Chondrocyte (in vitro differentiated cells): ENCODE data around the gene APOL4. TPM values are rescaled to one million over a fixed set of nuclear protein-coding genes. Genes with fewer than 3 reads are reported as not detected.

Experiments
- DNase-seq: peaks from one replicate; pipeline ENCODE4 v3.0.0; 2021; ENCODE audit warnings: mixed read lengths, low spot score
- H3K27ac Mint-ChIP-seq: one replicate; pipeline ENCODE4 v1.8.0; 2021; ENCODE audit warnings: mild to moderate bottlenecking, moderate library complexity, mixed read lengths; ENCODE audit not compliant: unreplicated experiment
- H3K27me3 Mint-ChIP-seq: 2 replicates; pipeline ENCODE4 v1.8.0; 2021; ENCODE audit warnings: low read depth, mixed read lengths
- H3K36me3 Mint-ChIP-seq: 2 replicates; pipeline ENCODE4 v1.8.0; 2021; ENCODE audit warnings: low read depth, mixed read lengths
- H3K4me1 Mint-ChIP-seq: 2 replicates; pipeline ENCODE4 v1.8.0; 2021; ENCODE audit warnings: low read depth, mild to moderate bottlenecking, mixed read lengths
- H3K4me3 Mint-ChIP-seq: one replicate; pipeline ENCODE4 v1.8.0; 2021; ENCODE audit warnings: mild to moderate bottlenecking, moderate library complexity, mixed read lengths; ENCODE audit not compliant: unreplicated experiment
- H3K9me3 Mint-ChIP-seq: 2 replicates; pipeline ENCODE4 v1.8.0; 2021; ENCODE audit warnings: low read depth, mixed read lengths
- total RNA-seq: library from RNA; stranded (reverse); gene quantifications from 3 replicates; pipeline ENCODE4 v1.2.1, GENCODE V29; 2021
- TF ChIP-seq, protein P1 (sequence below): fragments of 200-600 bp; sonication (generic); IDR thresholded peaks from 2 replicates; pipeline ENCODE4 v1.5.0; 2021; ENCODE audit warnings: antibody characterized with exemption, mild to moderate bottlenecking, moderate library complexity

APOL4 gene
- total RNA-seq, 1 donor from 2014 or later: not detected

DNA sequence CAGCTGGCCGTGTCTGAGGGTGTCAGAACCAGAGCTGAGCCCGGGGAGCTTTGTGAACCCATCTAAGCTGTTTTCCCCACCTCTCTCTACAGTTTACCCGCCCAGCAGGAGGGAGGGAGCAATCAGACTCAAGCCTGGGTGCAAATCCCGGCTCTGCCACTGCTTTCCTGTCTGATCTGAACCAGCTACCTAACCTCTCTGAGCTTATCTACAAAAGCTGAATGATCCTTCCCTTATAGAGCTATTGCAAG is 37.5 kb upstream of the APOL4 start:
- Mint-ChIP-seq H3K27me3 (no peaks in the 10 kb centered on the region), H3K36me3 (peaks cover 20% of the 10 kb centered on the region), H3K9me3 (peaks cover 6% of the 10 kb centered on the region), H3K4me1 (peaks cover 71% of the 10 kb centered on the region), H3K4me3 (peak overlapping the region; percentile 95), H3K27ac (peak overlapping the region; percentile 97)
- DNase-seq: no peak
- TF ChIP-seq, protein P1, sequence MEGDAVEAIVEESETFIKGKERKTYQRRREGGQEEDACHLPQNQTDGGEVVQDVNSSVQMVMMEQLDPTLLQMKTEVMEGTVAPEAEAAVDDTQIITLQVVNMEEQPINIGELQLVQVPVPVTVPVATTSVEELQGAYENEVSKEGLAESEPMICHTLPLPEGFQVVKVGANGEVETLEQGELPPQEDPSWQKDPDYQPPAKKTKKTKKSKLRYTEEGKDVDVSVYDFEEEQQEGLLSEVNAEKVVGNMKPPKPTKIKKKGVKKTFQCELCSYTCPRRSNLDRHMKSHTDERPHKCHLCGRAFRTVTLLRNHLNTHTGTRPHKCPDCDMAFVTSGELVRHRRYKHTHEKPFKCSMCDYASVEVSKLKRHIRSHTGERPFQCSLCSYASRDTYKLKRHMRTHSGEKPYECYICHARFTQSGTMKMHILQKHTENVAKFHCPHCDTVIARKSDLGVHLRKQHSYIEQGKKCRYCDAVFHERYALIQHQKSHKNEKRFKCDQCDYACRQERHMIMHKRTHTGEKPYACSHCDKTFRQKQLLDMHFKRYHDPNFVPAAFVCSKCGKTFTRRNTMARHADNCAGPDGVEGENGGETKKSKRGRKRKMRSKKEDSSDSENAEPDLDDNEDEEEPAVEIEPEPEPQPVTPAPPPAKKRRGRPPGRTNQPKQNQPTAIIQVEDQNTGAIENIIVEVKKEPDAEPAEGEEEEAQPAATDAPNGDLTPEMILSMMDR: no peak

DNA sequence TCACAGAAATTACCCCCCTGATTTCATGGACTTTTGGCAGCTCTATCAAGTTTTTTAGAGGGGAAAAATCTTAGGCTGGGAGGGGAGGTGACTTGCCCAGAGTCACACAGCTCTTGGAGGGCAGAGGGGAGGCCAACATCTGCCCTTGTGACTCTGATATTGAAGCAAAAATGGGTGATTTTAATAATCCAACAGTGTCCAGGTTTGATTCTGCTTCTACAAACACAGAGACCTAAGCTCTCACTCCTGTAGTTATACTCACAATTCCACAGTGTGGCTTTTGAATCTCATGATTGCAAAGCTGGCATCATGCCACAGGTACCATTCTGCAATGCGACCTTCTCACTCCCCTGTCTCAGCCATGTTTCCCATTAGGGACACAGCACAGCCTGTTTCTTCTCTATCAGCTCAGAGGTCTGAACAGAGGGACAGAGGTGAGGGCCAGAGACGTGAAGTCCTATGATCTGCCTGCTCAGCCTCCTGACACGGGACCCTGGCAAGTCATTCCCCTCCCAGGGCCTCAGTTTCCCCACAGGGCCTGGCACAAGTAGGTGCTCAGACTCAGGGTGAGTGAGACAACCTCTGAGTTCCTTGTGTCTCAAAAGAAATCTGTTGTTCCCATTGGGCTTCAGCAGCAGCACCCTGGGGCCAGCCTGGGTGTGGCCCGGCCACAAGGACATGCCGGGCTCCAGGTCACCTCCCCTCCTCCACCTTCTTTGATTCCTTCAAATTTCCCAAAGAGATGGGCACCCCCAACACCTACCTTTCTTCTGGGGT is 37.0 kb upstream of the APOL4 start:
- DNase-seq: no peak
- peak overlapping the region; percentile 95 for H3K4me3 Mint-ChIP-seq
- H3K36me3 Mint-ChIP-seq: peaks cover 20% of the 10 kb centered on the region
- H3K27me3 Mint-ChIP-seq: no peaks in the 10 kb centered on the region
- H3K9me3 Mint-ChIP-seq: peaks cover 6% of the 10 kb centered on the region
- TF ChIP-seq, protein P1: no peak
- H3K27ac Mint-ChIP-seq: peak overlapping the region; percentile 97
- H3K4me1 Mint-ChIP-seq: peaks cover 68% of the 10 kb centered on the region

DNA sequence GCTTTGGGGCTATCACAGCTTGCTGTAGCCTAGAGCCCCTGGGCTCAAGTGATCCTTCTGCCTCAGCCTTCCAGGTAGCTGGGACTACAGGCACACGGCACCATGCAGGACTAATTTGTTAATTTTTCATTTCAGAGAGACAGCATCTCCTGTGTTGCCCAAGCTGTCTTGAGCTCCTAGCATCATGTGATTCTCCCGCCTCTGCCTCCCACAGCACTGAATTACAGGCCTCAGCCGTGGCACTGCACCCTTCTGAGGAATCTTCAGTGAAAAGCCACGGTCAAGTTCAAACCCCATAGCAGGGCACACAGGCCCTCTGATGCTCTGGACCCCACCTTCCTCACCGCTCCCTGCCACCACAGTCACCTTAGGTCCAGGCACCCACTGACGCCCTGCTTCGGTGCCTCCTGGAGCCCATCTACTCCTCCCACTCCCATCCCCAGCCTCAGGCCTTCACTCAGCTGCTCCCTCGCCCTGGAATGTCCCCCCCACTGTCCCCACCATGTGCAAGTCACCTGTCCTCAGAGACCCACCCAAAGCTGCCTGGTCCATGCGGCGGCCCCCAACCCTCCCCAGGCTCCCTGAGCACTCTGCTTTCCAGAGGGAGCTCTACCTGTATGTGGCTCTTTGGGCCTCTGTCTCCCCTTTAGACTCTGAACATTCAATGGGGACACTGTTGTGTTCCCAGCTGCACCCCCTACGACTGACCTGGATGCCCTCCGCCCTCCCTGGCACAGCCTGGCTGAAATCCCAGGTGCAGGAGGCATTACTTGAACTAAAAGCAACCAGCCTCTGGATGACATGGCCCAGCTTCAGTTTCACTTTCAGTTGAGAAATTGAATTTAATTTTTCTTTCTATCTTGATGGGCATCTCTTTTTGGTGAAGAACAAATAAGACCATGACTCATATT is 36.1 kb upstream of the APOL4 start:
- Mint-ChIP-seq H3K27ac (peak overlapping the region; percentile 97), H3K9me3 (peaks cover 4% of the 10 kb centered on the region), H3K36me3 (peaks cover 26% of the 10 kb centered on the region), H3K4me3 (peak overlapping the region; percentile 95), H3K4me1 (peaks cover 65% of the 10 kb centered on the region), H3K27me3 (no peaks in the 10 kb centered on the region)
- DNase-seq: no peak
- TF ChIP-seq, protein P1: no peak

DNA sequence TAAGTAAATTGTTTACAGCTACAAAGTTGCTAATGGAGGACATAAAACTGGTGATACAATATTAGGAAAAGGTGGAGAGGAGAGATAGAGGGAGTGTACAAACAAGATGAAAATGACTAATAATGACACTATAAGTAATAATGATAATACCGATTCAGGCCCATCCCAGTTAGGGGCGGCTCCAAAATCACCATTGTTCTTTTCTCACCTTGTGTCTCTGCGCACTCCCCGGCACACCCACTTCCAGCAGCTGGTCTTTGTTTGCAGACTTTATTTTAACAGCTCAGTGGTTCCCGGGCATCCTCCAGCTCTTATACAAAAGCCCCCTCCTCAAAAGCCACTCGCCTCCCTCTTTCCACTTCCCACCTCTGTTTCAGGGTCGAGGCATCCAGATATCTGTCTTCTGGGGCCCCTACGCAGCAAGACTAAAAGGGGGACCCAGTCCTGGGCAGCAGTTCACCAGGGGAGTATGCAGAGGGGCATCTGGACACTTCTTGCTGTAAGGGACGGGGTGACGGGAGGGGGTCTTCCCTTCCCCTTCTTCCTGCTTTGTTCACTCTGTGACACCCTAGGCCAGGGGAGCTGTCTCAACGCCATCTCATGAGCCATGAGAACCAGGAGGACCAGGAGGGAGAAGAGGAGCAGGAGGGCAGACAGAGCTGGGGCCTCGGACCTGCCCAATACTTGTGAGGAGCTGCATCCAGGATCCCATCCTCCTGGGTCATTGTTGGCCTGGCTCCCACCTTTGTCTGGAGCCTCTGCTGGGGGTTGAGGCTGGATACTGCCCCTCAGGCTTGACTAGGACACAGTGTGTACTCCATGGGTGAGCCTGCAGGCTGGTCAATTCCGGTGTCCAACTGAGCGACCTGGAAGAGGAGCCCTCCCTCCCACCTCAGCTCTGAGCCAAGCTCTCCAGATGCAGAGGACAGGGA is 35.0 kb upstream of the APOL4 start:
- DNase-seq: no peak
- Mint-ChIP-seq H3K36me3 (peaks cover 34% of the 10 kb centered on the region), H3K9me3 (no peaks in the 10 kb centered on the region), H3K27ac (no peak overlapping the region), H3K4me3 (peak overlapping the region; percentile 95), H3K4me1 (peaks cover 65% of the 10 kb centered on the region), H3K27me3 (no peaks in the 10 kb centered on the region)
- TF ChIP-seq, protein P1: no peak
